GM10847 (cell line): ENCODE results near the gene B4GAT1.

Experiments used
- POLR2A ChIP-seq: IDR thresholded peaks from 2 replicates; pipeline ENCODE4 v1.6.1; 2011; ENCODE audit not compliant: insufficient read length; ENCODE audit errors: extremely low read depth

Gene B4GAT1

GRCh38 chr11:66315921-66316811 lies 31.3 kb downstream of the B4GAT1 start:
- no peak for TF ChIP-seq POLR2A

GRCh38 chr11:66315498-66315885 lies 31.9 kb downstream of the B4GAT1 start:
- no peak for TF ChIP-seq POLR2A

GRCh38 chr11:66314561-66315497 lies 32.6 kb downstream of the B4GAT1 start:
- TF ChIP-seq POLR2A: no peak

DNA sequence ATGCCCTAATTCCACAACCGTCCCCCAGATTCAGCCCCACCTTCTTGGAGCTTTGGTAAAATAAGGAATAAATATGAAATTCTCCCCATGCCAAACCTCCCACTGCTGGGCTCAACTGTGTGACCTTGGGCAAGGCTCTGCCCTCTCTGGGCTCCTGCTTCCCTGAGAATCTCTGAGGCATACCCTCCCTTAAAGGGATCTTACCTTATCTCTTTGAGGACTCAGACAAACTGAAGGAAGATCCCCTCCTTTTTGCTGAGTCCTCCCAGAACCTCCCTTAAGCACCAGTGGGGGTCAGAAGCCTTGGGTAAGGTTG lies 33.3 kb downstream of the B4GAT1 start:
- TF ChIP-seq POLR2A: no peak

DNA sequence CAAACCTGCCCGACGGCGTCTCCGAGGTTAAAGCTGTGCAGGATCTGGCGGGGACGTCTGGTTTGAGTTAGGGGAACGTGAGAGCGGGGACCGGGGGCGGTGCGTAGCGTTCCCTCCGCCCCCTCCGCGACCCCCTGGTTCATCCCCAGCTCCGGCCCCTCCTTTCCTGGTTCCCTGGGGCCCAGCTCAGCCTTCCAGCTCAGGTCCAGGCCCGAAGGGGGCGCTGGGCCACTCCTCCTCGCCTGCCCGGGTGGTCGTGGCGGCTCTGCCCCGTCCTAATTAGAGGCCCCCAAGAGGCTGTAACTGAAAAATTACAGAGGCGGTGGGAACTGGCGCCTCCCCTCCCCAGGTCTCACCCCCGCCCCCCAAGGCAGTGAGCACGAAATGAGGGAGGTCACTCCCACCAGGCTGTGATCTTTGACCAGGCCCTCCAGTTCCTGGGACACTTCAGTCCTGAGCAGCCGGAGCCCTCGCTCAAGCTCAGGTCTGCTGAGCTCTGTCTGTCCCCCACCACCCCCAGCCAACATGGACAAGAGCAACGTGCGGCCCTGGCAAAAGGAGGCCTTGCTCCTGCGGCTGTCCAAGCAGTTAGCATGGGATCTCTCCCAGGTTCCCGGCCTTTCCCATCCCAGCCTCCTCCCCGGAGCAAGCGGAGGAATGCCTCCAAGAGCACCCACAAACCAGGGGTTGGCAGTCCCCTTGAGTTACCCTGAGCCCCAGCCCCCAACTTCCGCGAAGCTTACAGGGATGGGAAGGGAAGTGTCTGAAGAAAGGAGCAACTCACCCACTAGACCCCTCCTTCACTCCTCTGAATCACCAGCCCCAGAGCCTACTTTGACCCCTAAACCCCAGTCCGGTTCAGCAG lies 33.9 kb downstream of the B4GAT1 start:
- no peak for TF ChIP-seq POLR2A

- peak; percentile 27 for TF ChIP-seq POLR2A
Measured at GRCh38 chr11:66312549-66313320, 34.7 kb downstream of the B4GAT1 start.

GRCh38 chr11:66311965-66312548 lies 35.4 kb downstream of the B4GAT1 start:
- TF ChIP-seq POLR2A: peak; percentile 21

DNA sequence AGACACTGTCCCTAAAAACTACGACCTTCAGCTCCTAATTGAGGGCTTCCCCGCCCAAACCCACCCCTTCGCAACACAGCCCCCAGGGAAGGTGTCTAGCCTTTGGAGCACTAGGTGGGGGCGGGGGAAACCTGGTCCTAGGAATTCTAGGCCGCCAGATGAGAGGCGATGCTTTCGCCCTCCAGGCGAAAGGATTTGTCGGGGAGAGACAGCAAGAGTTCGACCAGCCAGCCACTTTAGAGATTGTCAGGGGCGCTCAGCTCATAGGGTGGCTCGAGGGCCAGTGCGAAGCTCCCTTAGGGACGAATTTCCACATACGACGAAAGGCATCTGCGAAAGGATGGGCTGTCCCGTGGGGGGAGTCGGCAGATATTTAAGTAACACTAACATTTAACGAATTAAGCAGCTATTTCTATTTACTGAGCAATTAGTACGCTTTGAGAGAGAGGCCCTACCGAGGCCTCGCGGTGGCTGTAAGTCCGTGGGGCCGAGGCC lies 35.9 kb downstream of the B4GAT1 start:
- TF ChIP-seq POLR2A: no peak

- TF ChIP-seq POLR2A: no peak
Measured at GRCh38 chr11:66310324-66310723, 37.1 kb downstream of the B4GAT1 start.

DNA sequence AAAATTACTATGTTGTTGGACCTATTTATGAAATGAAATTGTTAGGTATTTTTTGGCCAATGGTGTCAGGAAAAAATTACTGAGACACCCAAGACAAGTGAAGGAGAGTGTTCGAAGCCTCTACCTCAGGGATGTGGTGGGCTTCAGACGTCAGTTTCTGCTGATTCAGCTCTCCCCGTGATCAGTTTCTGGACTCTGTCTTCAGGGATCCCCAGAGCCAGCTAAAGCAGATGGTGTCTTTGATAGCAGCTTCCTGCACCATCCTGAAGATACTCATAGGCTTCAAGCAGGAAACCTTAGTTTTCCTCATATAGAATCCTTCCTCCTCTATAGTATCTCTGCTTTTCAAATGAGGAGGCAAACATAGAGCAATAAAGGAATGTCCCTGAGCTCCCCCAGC lies 38.0 kb downstream of the B4GAT1 start:
- no peak for TF ChIP-seq POLR2A

- no peak for TF ChIP-seq POLR2A
Measured at GRCh38 chr11:66302656-66303055, 44.8 kb downstream of the B4GAT1 start.

- no peak for TF ChIP-seq POLR2A
Measured at GRCh38 chr11:66299186-66299585, 48.2 kb downstream of the B4GAT1 start.

- no peak for TF ChIP-seq POLR2A
Measured at GRCh38 chr11:66297610-66298009, 49.8 kb downstream of the B4GAT1 start.
